ENCODE data around the gene EME2. TPM values are rescaled to one million over a fixed set of nuclear protein-coding genes. Genes with fewer than 3 reads are reported as not detected.

The EME2 gene
- total RNA-seq, 1 donor from 2014 or later: 8.1 TPM

GRCh38 chr16:1807626-1808025 is 35.0 kb downstream of the EME2 start:
- ATAC-seq (no peak), DNase-seq (no peak)
- intact Hi-C loops (cut with micrococcal nuclease): no loop called here

GRCh38 chr16:1808691-1809090 is 36.1 kb downstream of the EME2 start:
- DNase-seq (no peak), ATAC-seq (no peak)
- intact Hi-C loops (cut with micrococcal nuclease): no loop called here

- intact Hi-C loops (cut with micrococcal nuclease): no loop called here
- ATAC-seq (no peak), DNase-seq (peak; percentile 27)
These were observed 36.7 kb downstream of the EME2 start for GRCh38 chr16:1809281-1809801.

GRCh38 chr16:1810106-1810505 is 37.5 kb downstream of the EME2 start:
- DNase-seq: no peak
- intact Hi-C loops (cut with micrococcal nuclease): no loop called here
- ATAC-seq: no peak

- DNase-seq (no peak), ATAC-seq (no peak)
- intact Hi-C loops (cut with micrococcal nuclease): no loop called here
These were observed 37.9 kb downstream of the EME2 start for GRCh38 chr16:1810536-1810935.

- intact Hi-C loops (cut with micrococcal nuclease): no loop called here
- peak; percentile 91 for ATAC-seq
- peak; percentile 85 for DNase-seq
These were observed 40.1 kb downstream of the EME2 start for GRCh38 chr16:1812732-1813163.

GRCh38 chr16:1815461-1815860 is 42.9 kb downstream of the EME2 start:
- intact Hi-C loops (cut with micrococcal nuclease): no loop called here
- ATAC-seq: no peak
- peak; percentile 25 for DNase-seq

GRCh38 chr16:1816396-1817275 is 44.0 kb downstream of the EME2 start:
- DNase-seq: no peak
- no peak for ATAC-seq
- intact Hi-C loops (cut with micrococcal nuclease): no loop called here

- peak; percentile 23 for DNase-seq
- no peak for ATAC-seq
- intact Hi-C loops (cut with micrococcal nuclease): no loop called here
These were observed 44.6 kb downstream of the EME2 start for GRCh38 chr16:1817276-1817589.

- ATAC-seq (no peak), DNase-seq (peak; percentile 19)
- intact Hi-C loops (cut with micrococcal nuclease): no loop called here
These were observed 45.1 kb downstream of the EME2 start for GRCh38 chr16:1817716-1818115.

GRCh38 chr16:1818204-1818872 is 45.7 kb downstream of the EME2 start:
- DNase-seq (no peak), ATAC-seq (no peak)
- intact Hi-C loops (cut with micrococcal nuclease): no loop called here

GRCh38 chr16:1818873-1819525 is 46.4 kb downstream of the EME2 start:
- DNase-seq: peak; percentile 21
- intact Hi-C loops (cut with micrococcal nuclease): no loop called here
- no peak for ATAC-seq

- ATAC-seq: no peak
- intact Hi-C loops (cut with micrococcal nuclease): no loop called here
- DNase-seq: no peak
These were observed 47.0 kb downstream of the EME2 start for GRCh38 chr16:1819611-1820010.

GRCh38 chr16:1820096-1820945 is 47.7 kb downstream of the EME2 start:
- DNase-seq (no peak), ATAC-seq (no peak)
- intact Hi-C loops (cut with micrococcal nuclease): no loop called here

- no peak for ATAC-seq
- intact Hi-C loops (cut with micrococcal nuclease): no loop called here
- no peak for DNase-seq
These were observed 48.3 kb downstream of the EME2 start for GRCh38 chr16:1820946-1821290.

- intact Hi-C loops (cut with micrococcal nuclease): no loop called here
- DNase-seq: no peak
These were observed 49.4 kb downstream of the EME2 start for GRCh38 chr16:1821861-1822611.

GRCh38 chr16:1822801-1823200 is 50.2 kb downstream of the EME2 start:
- ATAC-seq: no peak
- intact Hi-C loops (cut with micrococcal nuclease): no loop called here
- no peak for DNase-seq

More at GRCh38 chr16:1821861-1822611, 49.4 kb downstream of the EME2 start:
- ATAC-seq: no peak

GRCh38 chr16:1823821-1824220 is 51.2 kb downstream of the EME2 start:
- intact Hi-C loops (cut with micrococcal nuclease): no loop called here
- ATAC-seq (no peak), DNase-seq (peak; percentile 53)
